ENCODE results near the gene ATP2B1.

DNA sequence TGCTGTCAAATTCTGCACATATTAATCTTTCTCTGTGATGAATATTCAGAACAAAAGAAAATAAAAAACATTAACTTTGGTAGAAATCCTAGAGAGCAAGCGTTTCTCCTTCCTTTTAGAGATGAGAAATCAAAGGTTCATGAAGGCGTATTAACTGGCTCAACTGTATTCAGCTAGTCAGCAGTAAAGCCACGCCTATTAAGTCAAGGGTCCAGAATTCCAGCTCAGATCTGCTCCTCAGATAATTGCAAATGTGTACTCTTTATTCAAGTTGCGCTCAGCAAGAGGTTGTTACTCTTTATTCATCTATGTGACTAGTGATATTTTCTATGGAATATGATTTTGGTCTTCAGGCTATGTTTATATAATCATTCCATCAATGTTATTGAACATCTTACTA lies 169.7 kb downstream of the ATP2B1 start:
- TF ChIP-seq, protein P1, sequence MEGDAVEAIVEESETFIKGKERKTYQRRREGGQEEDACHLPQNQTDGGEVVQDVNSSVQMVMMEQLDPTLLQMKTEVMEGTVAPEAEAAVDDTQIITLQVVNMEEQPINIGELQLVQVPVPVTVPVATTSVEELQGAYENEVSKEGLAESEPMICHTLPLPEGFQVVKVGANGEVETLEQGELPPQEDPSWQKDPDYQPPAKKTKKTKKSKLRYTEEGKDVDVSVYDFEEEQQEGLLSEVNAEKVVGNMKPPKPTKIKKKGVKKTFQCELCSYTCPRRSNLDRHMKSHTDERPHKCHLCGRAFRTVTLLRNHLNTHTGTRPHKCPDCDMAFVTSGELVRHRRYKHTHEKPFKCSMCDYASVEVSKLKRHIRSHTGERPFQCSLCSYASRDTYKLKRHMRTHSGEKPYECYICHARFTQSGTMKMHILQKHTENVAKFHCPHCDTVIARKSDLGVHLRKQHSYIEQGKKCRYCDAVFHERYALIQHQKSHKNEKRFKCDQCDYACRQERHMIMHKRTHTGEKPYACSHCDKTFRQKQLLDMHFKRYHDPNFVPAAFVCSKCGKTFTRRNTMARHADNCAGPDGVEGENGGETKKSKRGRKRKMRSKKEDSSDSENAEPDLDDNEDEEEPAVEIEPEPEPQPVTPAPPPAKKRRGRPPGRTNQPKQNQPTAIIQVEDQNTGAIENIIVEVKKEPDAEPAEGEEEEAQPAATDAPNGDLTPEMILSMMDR (IDR thresholded peaks at IDR 0.05) = no peak
- TF ChIP-seq POLR2A (IDR thresholded peaks at IDR 0.05) = no peak

Data from uterus (tissue), 2 donors.